BE2C (cell line): Measurements from ENCODE around the gene RLIM.

Experiments
- DNase-seq: peaks from one replicate; pipeline ENCODE4 v3.0.0-alpha.2; 2020
- H3K27me3 ChIP-seq: fragments of 250-450 bp; sonication (Bioruptor Pico); 2 replicates; pipeline ENCODE4 v1.5.1; 2020; ENCODE audit warnings: mild to moderate bottlenecking
- H3K36me3 ChIP-seq: fragments of 250-450 bp; sonication (Bioruptor Pico); 2 replicates; pipeline ENCODE4 v1.5.1; 2020; ENCODE audit warnings: mild to moderate bottlenecking
- H3K4me1 ChIP-seq: fragments of 250-450 bp; sonication (Bioruptor Pico); 2 replicates; pipeline ENCODE4 v1.5.1; 2020
- H3K4me3 ChIP-seq: 2 replicates; pipeline ENCODE4 v1.5.1; 2011; ENCODE audit warnings: low read depth, low read length
- H3K9me3 ChIP-seq: fragments of 250-450 bp; sonication (Bioruptor Pico); 2 replicates; pipeline ENCODE4 v1.5.1; 2020
- CTCF ChIP-seq: IDR thresholded peaks from 2 replicates; pipeline ENCODE4 v1.5.1; 2012; ENCODE audit warnings: mild to moderate bottlenecking, low read depth, low read length

RLIM gene

GRCh38 chrX:74579597-74580198 lies 34.7 kb downstream of the RLIM start:
- no peaks in the 10 kb centered on the region for H3K36me3 ChIP-seq
- TF ChIP-seq CTCF = no peak
- H3K9me3 ChIP-seq = no peaks in the 10 kb centered on the region
- no peaks in the 10 kb centered on the region for H3K4me1 ChIP-seq
- DNase-seq = no peak
- no peak overlapping the region for H3K4me3 ChIP-seq
- no peaks in the 10 kb centered on the region for H3K27me3 ChIP-seq

GRCh38 chrX:74578137-74578536 lies 36.3 kb downstream of the RLIM start:
- no peak for DNase-seq
- H3K27me3 ChIP-seq = no peaks in the 10 kb centered on the region
- H3K4me3 ChIP-seq = no peak overlapping the region

GRCh38 chrX:74557378-74557777 lies 57.0 kb downstream of the RLIM start:
- Histone ChIP-seq H3K9me3 (no peaks in the 10 kb centered on the region), H3K4me3 (no peak overlapping the region), H3K36me3 (no peaks in the 10 kb centered on the region), H3K4me1 (no peaks in the 10 kb centered on the region), H3K27me3 (no peaks in the 10 kb centered on the region)
- DNase-seq = no peak
- no peak for TF ChIP-seq CTCF

More at GRCh38 chrX:74578137-74578536, 36.3 kb downstream of the RLIM start:
- Histone ChIP-seq H3K9me3 (no peaks in the 10 kb centered on the region), H3K4me1 (no peaks in the 10 kb centered on the region), H3K36me3 (no peaks in the 10 kb centered on the region)
- TF ChIP-seq CTCF = no peak

- no peaks in the 10 kb centered on the region for H3K36me3 ChIP-seq
- H3K9me3 ChIP-seq = no peaks in the 10 kb centered on the region
- TF ChIP-seq CTCF = no peak
- no peak overlapping the region for H3K4me3 ChIP-seq
- DNase-seq = no peak
- no peaks in the 10 kb centered on the region for H3K4me1 ChIP-seq
- no peaks in the 10 kb centered on the region for H3K27me3 ChIP-seq
Measured at GRCh38 chrX:74551934-74552333, 62.5 kb downstream of the RLIM start.

GRCh38 chrX:74550295-74550802 lies 64.1 kb downstream of the RLIM start:
- no peaks in the 10 kb centered on the region for H3K4me1 ChIP-seq
- peak; percentile 93 for TF ChIP-seq CTCF
- H3K9me3 ChIP-seq = no peaks in the 10 kb centered on the region
- no peaks in the 10 kb centered on the region for H3K27me3 ChIP-seq
- H3K4me3 ChIP-seq = peak overlapping the region; percentile 27; the same call in 1 of the 2 replicates
- no peaks in the 10 kb centered on the region for H3K36me3 ChIP-seq
- peak; percentile 80 for DNase-seq

GRCh38 chrX:74546984-74547383 lies 67.4 kb downstream of the RLIM start:
- H3K9me3 ChIP-seq = no peaks in the 10 kb centered on the region
- no peaks in the 10 kb centered on the region for H3K4me1 ChIP-seq
- DNase-seq = no peak
- H3K27me3 ChIP-seq = no peaks in the 10 kb centered on the region
- H3K4me3 ChIP-seq = no peak overlapping the region
- no peaks in the 10 kb centered on the region for H3K36me3 ChIP-seq
- TF ChIP-seq CTCF = no peak
